PC-3 (cell line): Measurements from ENCODE around the gene SDHD. TPM values are rescaled to one million over a fixed set of nuclear protein-coding genes. Genes with fewer than 3 reads are reported as not detected.

ENCODE experiments used
- ATAC-seq: fragments of 200-7000 bp; cut with Tn5 transposase; 2 replicates; pipeline ENCODE4 v1.9.1; 2020; ENCODE audit warnings: mild to moderate bottlenecking, moderate library complexity
- BruUV-seq: library from RNA; stranded (reverse); fragments of 400-500 nt; replicated peaks from 2 replicates; lab custom pipeline; 2021; lab: Mats Ljungman, UMichigan
- CTCF ChIA-PET: fragments of 300-600 bp; sonication (Branson Sonifier 250); formaldehyde crosslinking; loops from one replicate; lab custom pipeline; 2022; ENCODE audit warnings: antibody characterized with exemption; lab: Charles Lee
- POLR2A ChIA-PET: fragments of 300-600 bp; sonication (Branson Sonifier 250); formaldehyde crosslinking; loops from one replicate; lab custom pipeline; 2022; ENCODE audit warnings: antibody characterized with exemption; ENCODE audit not compliant: unreplicated experiment; lab: Charles Lee
- DNase-seq: peaks from one replicate; pipeline ENCODE4 v3.0.0-alpha.2; 2015
- H2AFZ ChIP-seq: fragments of 300-600 bp; sonication (generic); 2 replicates; pipeline ENCODE4 v1.6.0; 2016; ENCODE audit warnings: antibody characterized with exemption, low read length
- H3F3A ChIP-seq: fragments of 300-600 bp; sonication (generic); one replicate; pipeline ENCODE4 v1.6.0; 2017; ENCODE audit warnings: antibody characterized with exemption, low read length, control low read depth, mild to moderate bottlenecking; ENCODE audit not compliant: unreplicated experiment
- H3K27ac ChIP-seq: fragments of 300-600 bp; sonication (generic); 2 replicates; pipeline ENCODE4 v1.5.1; 2016; ENCODE audit warnings: mild to moderate bottlenecking, low read length
- H3K27me3 ChIP-seq: fragments of 300-600 bp; sonication (generic); 2 replicates; pipeline ENCODE4 v1.6.1; 2016; ENCODE audit warnings: low read length, mixed read lengths
- H3K36me3 ChIP-seq: fragments of 300-600 bp; sonication (generic); 2 replicates; pipeline ENCODE4 v1.6.1; 2016; ENCODE audit warnings: low read depth, mixed run types, low read length, mixed read lengths
- H3K4me1 ChIP-seq: fragments of 300-600 bp; sonication (generic); 2 replicates; pipeline ENCODE4 v1.5.1; 2016; ENCODE audit warnings: low read length; ENCODE audit not compliant: insufficient read depth
- H3K4me2 ChIP-seq: fragments of 300-600 bp; sonication (generic); 2 replicates; pipeline ENCODE4 v1.6.0; 2016; ENCODE audit warnings: low read length
- H3K4me3 ChIP-seq: fragments of 300-600 bp; sonication (generic); 2 replicates; pipeline ENCODE4 v1.5.1; 2016; ENCODE audit warnings: mild to moderate bottlenecking, low read length, mixed read lengths
- H3K79me2 ChIP-seq: fragments of 300-600 bp; sonication (generic); 2 replicates; pipeline ENCODE4 v1.6.1; 2017; ENCODE audit warnings: low read length, mixed read lengths
- H3K9ac ChIP-seq: fragments of 300-600 bp; sonication (generic); 2 replicates; pipeline ENCODE4 v1.6.0; 2016; ENCODE audit warnings: mild to moderate bottlenecking, low read length
- H3K9me2 ChIP-seq: fragments of 300-600 bp; sonication (generic); replicated peaks from 2 replicates; pipeline ENCODE4 v1.6.1; 2016; ENCODE audit warnings: mixed run types, low read length, mixed read lengths
- H3K9me3 ChIP-seq: fragments of 300-600 bp; sonication (generic); 2 replicates; pipeline ENCODE4 v1.6.1; 2016; ENCODE audit warnings: low read length, mixed read lengths
- H4K20me1 ChIP-seq: fragments of 300-600 bp; sonication (generic); 2 replicates; pipeline ENCODE4 v1.6.1; 2016; ENCODE audit warnings: low read length, mixed read lengths
- CTCF ChIP-seq: fragments of 300-600 bp; sonication (generic); conservative IDR thresholded peaks from 2 replicates; pipeline ENCODE4 v1.5.1; 2017; ENCODE audit warnings: antibody characterized with exemption, low read depth, mild to moderate bottlenecking, low read length
- EZH2 ChIP-seq: fragments of 300-600 bp; sonication (generic); IDR thresholded peaks from one replicate; pipeline ENCODE4 v1.6.1; 2017; ENCODE audit warnings: antibody characterized with exemption, mild to moderate bottlenecking, low read length; ENCODE audit not compliant: unreplicated experiment
- EZH2phosphoT487 ChIP-seq: fragments of 300-600 bp; sonication (generic); IDR thresholded peaks from 2 replicates; pipeline ENCODE4 v1.6.1; 2018; ENCODE audit warnings: mild to moderate bottlenecking, antibody characterized with exemption, low read length, borderline replicate concordance
- intact Hi-C: fragments of 100-400 bp; cut with micrococcal nuclease; formaldehyde crosslinking; loops from 2 replicates; pipeline ENCODE4 v1.9.0; 2023
- total RNA-seq: library from RNA; depleted of rRNA; stranded (reverse); fragments of >200 nt; gene quantifications from 2 replicates; pipeline ENCODE4 v1.2.3, GENCODE V29; 2014

Gene SDHD
- total RNA-seq, 1 experiment from 2014 or later, result 184 TPM

- peaks cover 13% of the 10 kb centered on the region for H3K4me1 ChIP-seq
Measured at GRCh38 chr11:112128483-112129121, 41.9 kb downstream of the SDHD start.

GRCh38 chr11:112129656-112130055 lies 43.0 kb downstream of the SDHD start:
- no peak for DNase-seq
- intact Hi-C loops, result no loop called here
- ATAC-seq, result no peak
- Histone ChIP-seq H3K4me1 (peaks cover 13% of the 10 kb centered on the region), H3K36me3 (no peaks in the 10 kb centered on the region), H3K27me3 (no peaks in the 10 kb centered on the region), H3F3A (no peaks in the 10 kb centered on the region), H3K9me2 (no peaks in the 10 kb centered on the region), H3K9me3 (no peaks in the 10 kb centered on the region), H3K79me2 (no peaks in the 10 kb centered on the region), H2AFZ (no peak overlapping the region), H3K4me3 (no peak overlapping the region), H3K27ac (no peak overlapping the region), H3K4me2 (no peak overlapping the region), H3K9ac (no peak overlapping the region), H4K20me1 (no peaks in the 10 kb centered on the region)
- no peak for TF ChIP-seq CTCF
- no peak for TF ChIP-seq EZH2phosphoT487
- CTCF ChIA-PET, result no interaction called here
- BruUV-seq, result no TSS peak
- POLR2A ChIA-PET, result no interaction called here

More at GRCh38 chr11:112128483-112129121, 41.9 kb downstream of the SDHD start:
- no peak overlapping the region for H3K4me3 ChIP-seq
- H3K4me2 ChIP-seq, result peak overlapping the region; percentile 36
- no peaks in the 10 kb centered on the region for H3K27me3 ChIP-seq
- CTCF ChIA-PET, result interaction anchor here (0.6 kb wide), 1 partner anchor 147 kb away, joined by 3 read pairs; no protein-coding TSS in a partner anchor
- no peaks in the 10 kb centered on the region for H3K36me3 ChIP-seq
- TF ChIP-seq EZH2phosphoT487 (no peak), EZH2 (no peak), CTCF (no peak)
- POLR2A ChIA-PET, result no interaction called here
- H4K20me1 ChIP-seq, result no peaks in the 10 kb centered on the region
- BruUV-seq, result no TSS peak
- H3F3A ChIP-seq, result no peaks in the 10 kb centered on the region
- H3K9me2 ChIP-seq, result no peaks in the 10 kb centered on the region
- DNase-seq (peak; percentile 97), ATAC-seq (peak; percentile 96)
- no peak overlapping the region for H3K9ac ChIP-seq
- H2AFZ ChIP-seq, result no peak overlapping the region
- intact Hi-C loops, result no loop called here
- H3K79me2 ChIP-seq, result no peaks in the 10 kb centered on the region
- H3K27ac ChIP-seq, result peak overlapping the region; percentile 67
- H3K9me3 ChIP-seq, result no peaks in the 10 kb centered on the region

GRCh38 chr11:112132737-112133136 lies 46.1 kb downstream of the SDHD start:
- no peak overlapping the region for H3K4me3 ChIP-seq
- no peaks in the 10 kb centered on the region for H4K20me1 ChIP-seq
- CTCF ChIA-PET, result no interaction called here
- TF ChIP-seq EZH2phosphoT487 (no peak), EZH2 (no peak), CTCF (no peak)
- no TSS peak for BruUV-seq
- intact Hi-C loops, result no loop called here
- ATAC-seq (no peak), DNase-seq (no peak)
- no peaks in the 10 kb centered on the region for H3K79me2 ChIP-seq
- H2AFZ ChIP-seq, result no peak overlapping the region
- no peaks in the 10 kb centered on the region for H3K9me3 ChIP-seq
- no peaks in the 10 kb centered on the region for H3F3A ChIP-seq
- H3K9ac ChIP-seq, result no peak overlapping the region
- H3K27ac ChIP-seq, result no peak overlapping the region
- no peaks in the 10 kb centered on the region for H3K27me3 ChIP-seq
- H3K4me1 ChIP-seq, result peaks cover 13% of the 10 kb centered on the region
- no peak overlapping the region for H3K4me2 ChIP-seq
- POLR2A ChIA-PET, result no interaction called here
- no peaks in the 10 kb centered on the region for H3K36me3 ChIP-seq
- no peaks in the 10 kb centered on the region for H3K9me2 ChIP-seq
